GM19023 (cell line): ENCODE data around the gene MMS19.
"Not testable (repeated sequence)": the region's sequence is repeated elsewhere in the genome, so short reads cannot be mapped to it uniquely, and the experiment has no call there.

Experiments
- ATAC-seq: cut with Tn5 transposase; IDR thresholded peaks from one replicate; pipeline ENCODE4 v1.9.1; 2021; ENCODE audit warnings: mild to moderate bottlenecking, moderate library complexity; ENCODE audit not compliant: unreplicated experiment

Gene MMS19

GRCh38 chr10:97498076-97498840 is at the start of gene MMS19:
Gene MMS19, minus strand, starts transcription at chr10:97498422. Its CDS starts 38 bp downstream, at chr10:97498384.
- peak; percentile 94 for ATAC-seq

GRCh38 chr10:97547962-97548361 is 49.7 kb upstream of the MMS19 start:
- no peak for ATAC-seq

- no peak for ATAC-seq
Measured at GRCh38 chr10:97547271-97547600, 49.0 kb upstream of the MMS19 start.

GRCh38 chr10:97546456-97547270 is 48.4 kb upstream of the MMS19 start:
- ATAC-seq = no peak

GRCh38 chr10:97543025-97543546 is 44.9 kb upstream of the MMS19 start:
- ATAC-seq = no peak

- ATAC-seq = no peak
Measured at GRCh38 chr10:97542169-97543024, 44.2 kb upstream of the MMS19 start.

- ATAC-seq = no peak
Measured at GRCh38 chr10:97540669-97541500, 42.7 kb upstream of the MMS19 start.

GRCh38 chr10:97539523-97540200 is 41.4 kb upstream of the MMS19 start:
- ATAC-seq = no peak

- no peak for ATAC-seq
Measured at GRCh38 chr10:97538839-97539238, 40.6 kb upstream of the MMS19 start.

GRCh38 chr10:97538411-97538810 is 40.2 kb upstream of the MMS19 start:
- ATAC-seq = no peak

GRCh38 chr10:97537186-97537869 is 39.1 kb upstream of the MMS19 start:
- no peak for ATAC-seq

- no peak for ATAC-seq
Measured at GRCh38 chr10:97534746-97535367, 36.6 kb upstream of the MMS19 start.

- ATAC-seq = no peak
Measured at GRCh38 chr10:97533888-97534287, 35.7 kb upstream of the MMS19 start.

- ATAC-seq = no peak
Measured at GRCh38 chr10:97532935-97533671, 34.9 kb upstream of the MMS19 start.

- no peak for ATAC-seq
Measured at GRCh38 chr10:97531401-97531986, 33.3 kb upstream of the MMS19 start.

GRCh38 chr10:97529685-97530465 is 31.7 kb upstream of the MMS19 start:
- no peak for ATAC-seq

GRCh38 chr10:97528876-97529275 is 30.7 kb upstream of the MMS19 start:
- not testable (repeated sequence) for ATAC-seq
